H1 (cell line): ENCODE results near the gene LRRC8D. TPM values are rescaled to one million over a fixed set of nuclear protein-coding genes. Genes with fewer than 3 reads are reported as not detected.

Experiments
- ASH2L ChIP-seq: fragments of 200-600, 300-600 bp; sonication (generic); IDR thresholded peaks from one replicate; pipeline ENCODE4 v1.7.1; 2017; ENCODE audit warnings: low read length
- HDAC2 ChIP-seq, 2 experiments: fragments of 300-600 bp in 1 of 2; sonication (generic) in 1 of 2; IDR thresholded peaks; 2 replicates each; pipeline ENCODE4 v1.6.1; 2011 to 2012; ENCODE audit warnings: low read depth in 2 of 2, low read length in 2 of 2, mild to moderate bottlenecking in 2 of 2, moderate library complexity in 2 of 2, borderline replicate concordance in 1 of 2, inconsistent platforms in 1 of 2
- HDAC6 ChIP-seq: IDR thresholded peaks from one replicate; pipeline ENCODE4 v1.7.1; 2012; ENCODE audit warnings: low read depth, mild to moderate bottlenecking, inconsistent platforms, low read length, moderate library complexity
- KDM4A ChIP-seq: IDR thresholded peaks from one replicate; pipeline ENCODE4 v1.7.1; 2012; ENCODE audit warnings: low read depth, mild to moderate bottlenecking, moderate library complexity, low read length, inconsistent platforms; ENCODE audit not compliant: severe bottlenecking
- KDM5A ChIP-seq: fragments of 200-600 bp; IDR thresholded peaks from 2 replicates; pipeline ENCODE4 v1.7.1; 2012; ENCODE audit warnings: mild to moderate bottlenecking, low read length, inconsistent platforms, mixed read lengths
- SIX5 ChIP-seq: IDR thresholded peaks from 2 replicates; pipeline ENCODE4 v1.6.1; 2011; ENCODE audit warnings: mild to moderate bottlenecking, low read depth, low read length
- SP4 ChIP-seq: IDR thresholded peaks from 2 replicates; pipeline ENCODE4 v1.6.1; 2012; ENCODE audit warnings: low read length, inconsistent platforms
- TAF1 ChIP-seq: IDR thresholded peaks from 2 replicates; pipeline ENCODE4 v1.6.1; 2011; ENCODE audit warnings: mild to moderate bottlenecking, low read depth, low read length
- TBP ChIP-seq: IDR thresholded peaks from 2 replicates; pipeline ENCODE4 v1.6.1; 2011; ENCODE audit warnings: low read depth, low read length, improper control_type of control experiment
- polyA plus RNA-seq, 7 experiments: library from polyadenylated mRNA; depleted of rRNA in 3 of 7; stranded (reverse) in 5 of 7; unstranded in 2 of 7; fragments of >200 nt in 5 of 7; fragments of 200-250 nt in 2 of 7; gene quantifications; 1 replicate in 5 of 7; 2 replicates in 1 of 7; 4 replicates in 1 of 7; pipeline versions ENCODE4 v1.2.1 to v1.2.3, GENCODE V29; 2011 to 2013; ENCODE audit warnings: missing spikeins in 2 of 7, mixed read lengths in 2 of 7
- total RNA-seq: library from RNA; stranded (reverse); fragmentation: NEBNext Ultra II Directional; extraction: Animal tissue kit (Norgen Biotek cat#: 25700); gene quantifications from 2 replicates; pipeline ENCODE4 v1.2.1, GENCODE V29; 2021

Gene LRRC8D
- total and polyA plus RNA-seq, 2 of the 8 experiments (the other 6 are each of a cell fraction or from before 2014, with no cell fraction given) = 42.0 to 58.5 TPM

GRCh38 chr1:89821322-89822108, 683 bp downstream of the LRRC8D start (continued):
- TF ChIP-seq HDAC2 (IDR thresholded peaks at IDR 0.05; ENCODE audit: borderline replicate concordance in 1 of 2, low read depth in 2 of 2, low read length in 2 of 2) = 0 out of 4 replicates have a peak, but pooled peaks of 1 of the 2 experiments have one; percentile 15
- peak; percentile 52; the same call in 1 of the 2 replicates for TF ChIP-seq TAF1
- TF ChIP-seq SIX5 = no peak
- TF ChIP-seq KDM4A = peak; percentile 77
- peak; percentile 92 for TF ChIP-seq ASH2L
- TF ChIP-seq KDM5A = 0 out of 2 replicates have a peak, but pooled peaks have one; percentile 6
- TF ChIP-seq HDAC6 = no peak
- peak; percentile 20; the same call in 1 of the 2 replicates for TF ChIP-seq TBP
- TF ChIP-seq SP4 = no peak
